Effector CD4-positive, alpha-beta T cell (primary cell): ENCODE measurements around the gene FCHO2.
"Not testable (repeated sequence)": the region's sequence is repeated elsewhere in the genome, so short reads cannot be mapped to it uniquely, and the experiment has no call there.

ENCODE experiments used
- DNase-seq: peaks from one replicate; pipeline ENCODE4 v3.0.0-alpha.2; 2020
- total RNA-seq: gene quantifications from one replicate; lab custom pipeline; 2026; lab: John Stamatoyannopoulos, UW

The FCHO2 gene, protein sequence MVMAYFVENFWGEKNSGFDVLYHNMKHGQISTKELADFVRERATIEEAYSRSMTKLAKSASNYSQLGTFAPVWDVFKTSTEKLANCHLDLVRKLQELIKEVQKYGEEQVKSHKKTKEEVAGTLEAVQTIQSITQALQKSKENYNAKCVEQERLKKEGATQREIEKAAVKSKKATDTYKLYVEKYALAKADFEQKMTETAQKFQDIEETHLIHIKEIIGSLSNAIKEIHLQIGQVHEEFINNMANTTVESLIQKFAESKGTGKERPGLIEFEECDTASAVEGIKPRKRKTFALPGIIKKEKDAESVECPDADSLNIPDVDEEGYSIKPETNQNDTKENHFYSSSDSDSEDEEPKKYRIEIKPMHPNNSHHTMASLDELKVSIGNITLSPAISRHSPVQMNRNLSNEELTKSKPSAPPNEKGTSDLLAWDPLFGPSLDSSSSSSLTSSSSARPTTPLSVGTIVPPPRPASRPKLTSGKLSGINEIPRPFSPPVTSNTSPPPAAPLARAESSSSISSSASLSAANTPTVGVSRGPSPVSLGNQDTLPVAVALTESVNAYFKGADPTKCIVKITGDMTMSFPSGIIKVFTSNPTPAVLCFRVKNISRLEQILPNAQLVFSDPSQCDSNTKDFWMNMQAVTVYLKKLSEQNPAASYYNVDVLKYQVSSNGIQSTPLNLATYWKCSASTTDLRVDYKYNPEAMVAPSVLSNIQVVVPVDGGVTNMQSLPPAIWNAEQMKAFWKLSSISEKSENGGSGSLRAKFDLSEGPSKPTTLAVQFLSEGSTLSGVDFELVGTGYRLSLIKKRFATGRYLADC
- total RNA-seq, result 3.4 reads per million, percentile 13 among the genes with 10 or more reads in this experiment

DNA sequence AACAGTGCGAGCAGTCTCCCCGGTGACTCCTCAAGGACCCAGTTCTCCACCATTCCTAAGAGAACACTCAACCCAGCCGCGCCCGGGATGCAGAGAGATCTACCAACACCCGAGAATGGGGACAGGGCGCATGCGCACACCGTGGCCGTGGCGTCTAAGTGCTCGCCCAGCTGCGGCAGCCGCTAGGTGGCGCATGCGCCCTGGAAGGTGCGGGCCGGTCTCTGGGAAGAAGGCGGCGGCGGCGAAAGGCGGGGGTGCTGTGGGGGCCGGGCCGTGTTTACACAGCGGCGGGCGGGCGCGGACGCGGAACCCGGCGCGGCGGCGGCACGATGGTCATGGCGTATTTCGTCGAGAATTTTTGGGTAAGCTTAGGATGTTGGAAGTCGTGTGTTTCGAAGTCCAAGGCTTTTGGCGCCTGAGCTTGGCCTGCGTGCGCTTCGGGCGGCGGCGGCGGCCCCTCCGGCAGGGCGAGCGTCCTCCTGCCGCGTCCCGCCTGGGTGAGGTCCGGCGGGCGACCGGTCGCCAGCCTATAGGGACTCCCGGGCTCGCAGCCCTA lies at the start of gene FCHO2:
Gene FCHO2 (plus strand): TSS at position 274 of the 556 bp plus-strand sequence. CDS start 56 bp downstream, at position 330.
- peak; percentile 95 for DNase-seq

DNA sequence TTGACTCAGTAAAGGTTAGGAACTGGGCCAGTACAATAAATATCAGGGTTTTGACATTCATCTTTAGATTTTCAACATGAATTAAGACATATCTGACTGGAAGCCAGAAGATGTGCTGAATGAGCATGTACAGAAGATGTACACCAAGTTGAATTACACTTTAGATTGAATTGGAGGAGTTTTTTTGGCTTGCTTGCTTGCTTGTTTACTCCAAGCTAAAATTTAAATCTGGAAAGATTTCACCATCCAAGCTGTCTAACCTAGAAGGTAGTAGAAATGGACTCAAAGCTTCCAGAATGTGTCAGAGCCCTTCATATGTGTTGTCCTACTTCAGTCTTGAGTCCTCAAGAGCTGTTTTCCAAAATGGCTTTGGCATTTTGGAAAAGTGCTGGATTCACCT lies 49.0 kb upstream of the FCHO2 start:
- no peak for DNase-seq

DNA sequence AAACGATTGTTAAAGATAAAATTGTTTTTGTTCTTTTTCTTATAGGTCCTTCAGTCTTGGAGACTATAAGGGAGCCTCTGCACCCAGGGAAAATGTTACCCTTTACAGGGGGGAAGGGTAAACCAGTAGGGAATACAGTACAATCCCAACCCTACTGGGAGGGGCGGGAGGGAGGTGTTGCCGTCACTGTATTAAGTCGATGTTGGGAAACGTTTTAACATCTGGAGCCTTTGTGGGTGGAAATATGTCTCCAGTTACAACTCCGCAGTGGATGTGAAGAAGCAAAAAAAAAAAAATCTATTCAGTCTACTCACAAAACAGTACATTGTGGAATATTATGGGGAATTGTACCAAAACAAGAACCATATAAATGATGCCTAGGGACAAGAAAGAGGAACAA lies 47.2 kb upstream of the FCHO2 start:
- no peak for DNase-seq

DNA sequence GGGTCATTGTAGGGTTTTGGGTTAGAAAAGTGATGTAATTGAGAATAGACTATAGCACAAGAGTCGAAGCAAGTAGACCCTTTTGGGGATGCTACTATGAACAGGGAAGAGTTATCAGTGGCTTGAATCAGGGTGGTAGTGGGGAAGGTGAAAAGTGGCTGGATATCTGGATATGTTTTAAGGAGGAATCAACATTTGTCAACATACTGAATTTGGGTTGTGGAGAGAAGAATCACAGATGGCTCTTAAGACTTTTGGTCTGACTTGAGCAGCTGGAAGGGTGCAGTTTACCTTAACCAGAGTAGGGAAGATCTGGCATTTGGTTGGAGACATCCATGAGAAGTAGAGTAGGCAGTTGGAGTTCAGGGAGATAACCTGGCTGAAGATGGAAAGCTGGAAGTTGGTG lies 38.5 kb upstream of the FCHO2 start:
- DNase-seq, result no peak

DNA sequence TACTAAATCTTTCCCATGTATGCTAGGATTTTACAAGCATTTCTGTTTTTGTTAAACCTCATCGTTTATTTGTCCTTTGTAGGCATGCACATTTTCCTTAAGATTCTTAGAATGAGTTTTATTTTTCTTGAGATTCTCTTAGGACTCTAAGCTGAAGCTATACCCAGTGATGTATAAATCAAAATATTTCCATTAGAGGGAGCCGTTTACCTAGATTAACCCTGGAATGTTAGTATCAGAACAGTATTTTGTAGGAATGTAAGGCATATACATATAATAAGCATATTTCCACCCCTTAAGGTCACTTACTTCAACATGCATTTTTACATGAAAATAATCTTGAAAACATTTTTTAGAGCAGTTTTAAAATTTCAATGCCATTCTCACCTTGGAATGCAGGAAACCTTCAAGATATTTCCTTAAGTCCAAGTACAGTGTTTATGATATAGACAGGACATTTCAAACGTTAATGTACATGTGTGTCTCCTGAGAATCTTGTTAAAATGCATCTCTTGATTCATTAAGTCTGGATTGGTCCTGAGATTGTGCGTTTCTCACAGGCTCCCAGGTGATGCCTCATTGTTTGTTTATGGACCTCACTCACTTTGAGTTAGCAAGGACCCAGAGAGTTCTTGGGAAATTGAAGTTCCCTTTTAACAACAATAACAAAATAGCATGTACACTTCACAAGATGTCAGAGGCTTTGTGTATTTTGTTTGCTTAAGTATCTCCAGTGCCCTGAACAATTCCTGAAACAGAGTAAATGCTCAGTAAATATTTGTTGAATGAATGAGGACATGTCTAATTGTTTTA lies 34.9 kb upstream of the FCHO2 start:
- no peak for DNase-seq

DNA sequence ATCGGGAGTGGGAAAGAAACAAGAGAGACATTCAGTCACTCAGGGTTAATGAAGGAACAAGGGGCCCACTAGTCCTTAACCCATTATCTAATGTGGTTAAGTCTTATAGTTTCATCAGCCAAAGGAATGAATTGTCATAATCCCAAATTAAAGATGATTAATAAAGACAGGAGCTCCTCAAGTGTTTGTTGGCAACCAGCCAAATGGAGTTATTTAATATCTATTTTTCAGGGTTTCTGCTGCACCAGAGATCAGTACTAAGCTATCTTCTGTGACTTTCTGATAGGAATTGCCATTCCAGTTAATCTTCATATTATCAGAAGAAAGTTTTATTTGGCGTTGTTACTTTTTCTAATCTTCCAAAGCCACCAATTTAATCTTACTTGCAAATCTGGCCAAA lies 34.0 kb upstream of the FCHO2 start:
- DNase-seq, result no peak

DNA sequence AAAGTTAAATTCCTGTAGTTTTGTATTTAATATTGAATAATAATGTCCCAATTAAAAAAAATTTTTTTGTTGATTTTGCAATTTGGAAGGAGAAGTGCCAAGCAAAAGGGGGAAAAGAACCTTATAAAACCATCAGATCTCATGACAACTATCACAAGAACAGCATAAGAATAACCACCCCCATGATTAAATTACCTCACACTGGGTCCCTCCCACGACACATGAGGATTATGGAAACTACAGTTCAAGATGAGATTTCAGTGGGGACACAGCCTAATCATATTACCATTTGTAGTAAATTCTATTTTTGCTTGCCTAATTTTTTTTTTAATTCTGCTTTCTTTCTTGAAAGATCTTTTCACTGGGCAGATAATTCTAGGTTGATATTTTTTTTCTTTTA lies 33.4 kb upstream of the FCHO2 start:
- no peak for DNase-seq

DNA sequence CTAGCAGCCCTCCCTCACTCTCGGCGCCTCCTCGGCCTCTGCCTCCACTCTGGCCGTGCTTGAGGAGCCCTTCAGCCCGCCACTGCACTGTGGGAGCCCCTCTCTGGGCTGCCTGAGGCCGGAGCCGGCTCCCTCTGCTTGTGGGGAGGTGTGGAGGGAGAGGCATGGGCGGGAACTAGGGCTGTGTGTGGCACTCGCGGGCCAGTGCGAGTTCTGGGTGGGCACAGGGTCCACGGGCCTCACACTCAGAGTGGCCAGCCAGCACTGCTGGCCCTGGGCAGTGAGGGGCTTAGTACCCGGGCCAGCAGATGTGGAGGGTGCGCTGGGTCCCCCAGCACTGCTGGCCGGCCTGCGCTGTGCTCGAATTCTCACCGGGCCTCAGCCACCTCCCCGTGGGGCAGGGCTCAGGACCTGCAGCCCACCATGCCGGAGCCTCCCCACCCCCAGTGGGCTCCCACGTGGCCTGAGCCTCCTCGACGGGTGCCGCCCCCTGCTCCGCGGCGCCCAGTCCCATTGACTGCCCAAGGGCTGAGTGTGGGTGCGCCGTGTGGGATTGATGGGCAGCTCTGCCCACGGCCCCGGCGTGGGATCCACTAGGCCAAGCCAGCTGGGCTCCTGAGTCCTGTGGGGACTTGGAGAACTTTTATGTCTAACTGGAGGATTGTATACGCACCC lies 30.4 kb upstream of the FCHO2 start:
- no peak for DNase-seq

DNA sequence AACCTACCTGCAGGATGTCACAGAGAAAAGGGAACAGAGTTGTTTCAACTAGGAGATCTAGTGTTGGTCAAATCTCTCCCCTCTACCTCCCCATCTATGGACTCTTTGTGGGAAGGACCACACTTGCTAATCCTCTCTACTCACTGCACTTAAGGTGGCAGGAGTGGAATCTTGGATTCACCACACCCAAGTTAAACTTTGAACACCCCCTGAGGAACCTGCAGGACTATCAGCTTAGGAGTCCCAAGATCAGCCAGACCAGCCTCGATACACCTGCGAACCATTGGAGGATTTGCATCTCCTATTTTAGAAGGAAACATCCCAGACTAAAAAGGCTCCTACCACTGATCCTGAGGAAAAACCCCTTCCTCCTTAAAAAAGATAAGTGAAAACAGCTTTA lies 23.2 kb upstream of the FCHO2 start:
- DNase-seq, result not testable (repeated sequence)

DNA sequence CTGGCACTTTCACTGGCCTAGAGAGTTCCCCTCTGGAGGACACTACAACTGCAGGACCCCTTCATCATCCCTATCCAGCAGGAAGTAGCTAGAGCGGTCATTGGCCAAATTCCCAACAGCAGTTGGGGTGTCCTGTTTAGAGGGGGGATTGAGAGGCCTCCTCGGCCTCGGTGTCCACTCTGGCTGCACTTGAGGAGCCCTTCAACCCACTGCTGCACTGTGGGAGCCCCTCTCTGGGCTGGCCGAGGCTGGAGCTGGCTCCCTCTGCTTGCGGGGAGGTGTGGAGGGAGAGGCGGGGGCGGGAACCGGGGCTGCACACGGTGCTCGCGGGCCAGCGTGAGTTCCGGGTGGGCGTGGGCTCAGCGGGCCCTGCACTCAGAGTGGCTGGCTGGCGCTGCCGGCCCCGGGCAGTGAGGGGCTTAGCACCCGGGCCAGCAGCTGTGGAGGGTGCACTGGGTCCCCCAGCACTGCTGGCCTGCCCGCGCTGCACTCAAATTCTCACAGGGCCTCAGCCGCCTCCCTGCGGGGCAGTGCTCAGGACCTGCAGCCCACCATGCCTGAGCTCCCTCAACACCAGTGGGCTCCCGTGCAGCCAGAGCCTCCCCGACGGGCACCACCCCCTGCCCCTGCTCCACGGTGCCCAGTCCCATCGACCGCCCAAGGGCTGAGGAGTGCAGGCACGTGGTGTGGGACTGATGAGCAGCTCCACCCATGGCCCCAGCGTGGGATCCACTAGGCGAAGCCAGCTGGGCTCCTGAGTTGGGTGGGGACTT lies 20.7 kb upstream of the FCHO2 start:
- not testable (repeated sequence) for DNase-seq

DNA sequence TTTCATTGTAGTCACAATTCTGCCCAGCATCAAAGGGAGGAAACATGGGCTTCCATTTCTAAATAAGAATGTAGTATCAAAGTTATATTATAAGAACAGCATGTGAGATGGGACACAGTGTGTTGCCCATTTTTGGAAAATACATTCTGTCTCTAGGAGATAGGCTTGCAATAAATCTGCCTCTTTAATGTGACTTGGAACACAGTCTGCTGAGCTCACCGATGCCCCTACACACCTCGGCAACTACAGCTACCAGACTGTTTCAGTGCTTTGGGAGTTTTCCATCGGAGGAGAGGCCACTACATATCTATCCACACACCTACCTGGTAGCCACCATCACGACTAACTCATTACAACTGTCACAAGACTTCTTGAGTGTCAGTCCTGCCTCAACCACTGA lies 18.9 kb upstream of the FCHO2 start:
- no peak for DNase-seq

DNA sequence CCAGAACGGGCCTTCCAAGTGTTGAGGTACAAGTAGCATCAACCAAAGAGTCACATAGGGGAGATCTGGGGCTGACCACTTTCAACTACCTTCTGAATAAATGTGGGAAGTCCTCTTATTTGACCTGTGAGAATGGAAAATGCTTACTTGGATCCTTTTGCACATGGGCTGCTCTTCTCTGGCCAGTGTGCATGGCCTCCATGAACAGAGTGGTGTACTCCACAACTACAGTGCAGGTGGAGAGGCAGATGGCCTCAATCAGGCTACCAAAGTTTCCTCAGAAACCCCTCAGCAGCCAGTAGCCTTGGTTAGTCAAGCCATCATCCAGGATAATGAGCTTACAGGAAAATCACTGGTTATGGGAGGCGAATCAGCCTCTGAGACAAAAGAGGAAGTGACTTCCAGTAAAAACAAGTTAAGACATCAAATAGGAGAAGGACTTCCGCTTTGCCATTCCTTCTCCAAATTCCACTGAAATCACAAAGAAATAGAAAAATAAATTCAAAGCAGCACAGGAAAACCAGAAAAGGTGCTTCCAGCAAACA lies 18.3 kb upstream of the FCHO2 start:
- no peak for DNase-seq

DNA sequence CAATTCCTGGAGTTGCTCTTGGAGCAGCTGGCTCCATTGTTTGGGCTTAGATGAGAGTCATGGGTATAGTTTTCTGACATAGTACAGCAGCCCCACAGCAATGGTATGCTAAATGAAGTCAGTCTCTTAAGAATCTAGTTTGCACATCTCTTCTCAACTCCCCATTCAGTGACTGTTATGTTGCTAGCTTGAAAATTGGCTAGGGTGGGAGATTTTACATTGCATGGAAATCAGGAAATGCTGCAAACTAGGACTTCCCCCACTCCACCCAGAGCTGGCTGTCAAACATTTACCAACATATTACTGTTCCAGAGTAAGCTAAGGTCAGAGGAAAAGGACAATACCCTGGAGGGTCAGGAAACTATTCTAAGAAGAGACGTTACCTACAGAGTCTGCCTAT lies 17.6 kb upstream of the FCHO2 start:
- DNase-seq, result no peak

DNA sequence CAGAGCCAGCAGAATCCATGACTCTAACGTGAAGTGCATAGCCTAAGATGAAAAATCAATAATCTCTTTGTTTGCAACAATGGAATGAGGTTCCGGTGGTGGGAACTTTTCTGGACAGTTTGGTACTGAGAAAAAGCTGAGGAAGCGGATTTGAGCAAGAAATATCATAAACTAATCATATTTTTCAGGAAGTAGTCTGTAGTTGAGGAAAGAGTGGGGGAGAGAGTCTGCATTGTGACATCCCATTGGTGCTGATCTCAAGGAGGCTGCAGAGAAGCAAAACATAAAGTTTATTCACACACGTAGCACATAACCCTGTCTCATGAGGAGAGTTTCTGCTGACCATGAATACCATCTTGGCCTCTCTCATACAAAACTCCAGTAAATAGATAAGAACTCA lies 15.8 kb upstream of the FCHO2 start:
- no peak for DNase-seq

DNA sequence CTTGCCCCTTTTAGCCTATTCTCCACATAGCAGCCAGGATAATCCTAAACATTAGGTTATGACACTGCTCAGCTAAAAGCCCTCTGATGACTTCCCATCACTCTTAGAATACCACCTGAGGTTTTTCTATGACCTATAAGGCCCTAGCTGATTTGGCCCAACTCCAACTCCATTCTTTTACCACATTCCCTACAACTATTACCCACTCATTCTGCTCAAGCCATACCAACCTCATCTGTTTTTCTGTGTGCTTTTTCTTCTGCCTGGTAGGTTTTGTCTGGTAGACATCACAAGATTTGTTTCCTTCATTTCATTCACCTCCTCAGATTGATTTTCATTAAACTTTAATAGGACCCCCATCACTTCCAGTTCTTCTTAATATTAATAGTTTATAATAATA lies 12.5 kb upstream of the FCHO2 start:
- no peak for DNase-seq

DNA sequence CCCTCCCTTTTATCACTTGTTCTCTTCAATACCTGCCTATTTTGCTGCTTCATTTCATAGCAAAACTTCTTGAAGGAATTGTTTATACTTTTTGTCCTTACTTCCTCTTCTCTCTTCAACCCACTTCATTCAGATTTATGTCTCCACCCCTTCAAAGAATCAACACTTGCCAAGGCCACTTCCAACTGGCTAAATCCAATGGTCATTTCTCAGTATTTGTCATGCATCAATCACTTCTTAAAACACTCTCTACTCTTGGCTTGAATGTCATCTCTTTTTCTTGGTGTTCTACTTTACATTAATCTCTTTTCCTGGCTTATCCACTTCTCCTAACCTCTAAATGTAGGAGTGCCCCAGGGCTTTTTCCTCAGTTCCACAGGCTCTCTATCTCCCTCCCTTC lies 8.3 kb upstream of the FCHO2 start:
- no peak for DNase-seq

DNA sequence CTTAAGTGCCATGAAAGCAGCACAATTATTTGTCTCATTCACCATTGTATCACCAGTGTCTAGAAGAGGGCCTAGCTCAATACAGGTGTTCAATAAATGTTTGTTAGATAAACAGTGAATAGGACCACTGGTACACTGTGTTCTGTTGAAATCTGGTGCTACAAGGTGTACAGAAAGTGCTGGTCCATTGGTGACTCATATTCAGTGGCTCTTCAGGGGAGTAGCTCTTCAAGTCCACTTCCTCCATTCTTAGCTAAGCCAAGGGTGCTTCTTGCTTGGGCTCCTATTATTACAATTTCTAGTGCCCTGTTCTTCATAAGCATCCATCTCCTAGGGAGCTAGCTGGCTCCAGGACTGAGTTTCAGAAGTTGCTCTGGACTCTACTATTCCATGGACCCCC lies 6.4 kb upstream of the FCHO2 start:
- DNase-seq, result no peak

DNA sequence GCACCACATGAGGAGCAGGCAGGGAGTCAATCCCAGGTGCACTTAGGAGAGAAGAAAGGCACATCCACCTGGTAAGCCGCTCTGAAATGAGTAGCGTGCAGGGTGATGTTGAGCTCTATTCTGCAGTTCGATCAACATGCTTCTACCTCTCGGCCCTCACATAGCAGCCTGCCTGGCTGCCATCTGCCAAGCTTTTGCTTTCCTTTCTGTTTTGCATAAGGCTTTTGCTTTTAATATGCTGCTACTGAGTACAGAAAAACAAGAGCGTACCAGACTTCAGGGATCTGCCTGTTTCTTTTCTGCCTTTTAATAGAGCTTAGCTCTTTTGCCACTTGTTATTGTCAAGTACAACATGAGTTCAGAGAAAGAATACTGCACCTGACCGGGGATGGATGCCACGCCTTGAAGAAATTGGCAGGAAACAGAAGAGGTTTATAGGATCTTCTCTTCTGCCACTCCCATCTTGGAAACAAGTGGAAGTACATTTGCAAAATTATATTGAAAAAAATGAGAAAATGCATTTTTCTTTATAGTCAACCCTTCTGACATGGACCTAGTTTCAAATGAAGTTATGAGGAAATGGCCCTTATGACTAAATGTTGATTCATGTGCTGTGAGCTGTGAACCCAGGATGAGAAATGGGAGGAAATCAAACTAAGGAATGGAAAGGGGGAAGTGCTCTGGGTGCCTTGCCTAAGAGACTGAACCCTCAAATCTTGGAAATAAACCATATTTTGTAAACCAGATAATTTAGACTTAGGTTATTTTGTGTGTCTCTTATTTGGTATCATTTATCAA lies 4.0 kb upstream of the FCHO2 start:
- DNase-seq, result no peak

DNA sequence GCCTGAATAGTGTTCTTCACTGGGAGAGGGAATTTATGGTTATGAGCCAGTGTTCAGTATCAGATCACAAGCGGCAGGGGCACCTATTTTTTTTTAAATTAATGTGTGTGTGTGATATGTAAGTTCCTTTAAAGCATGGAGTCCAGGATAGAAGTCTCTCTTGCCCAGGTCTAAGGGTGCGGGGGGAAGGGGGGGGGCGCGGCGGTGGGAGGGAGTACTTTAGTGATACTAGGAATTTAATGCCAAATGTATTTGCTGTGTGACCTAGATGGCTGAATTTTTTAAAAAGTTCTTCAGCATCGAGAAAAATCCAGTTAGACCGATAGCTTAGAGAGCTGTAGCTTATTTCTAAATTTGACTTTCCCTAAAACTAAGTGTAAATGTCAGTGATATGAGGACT lies 1.5 kb upstream of the FCHO2 start:
- DNase-seq, result no peak

DNA sequence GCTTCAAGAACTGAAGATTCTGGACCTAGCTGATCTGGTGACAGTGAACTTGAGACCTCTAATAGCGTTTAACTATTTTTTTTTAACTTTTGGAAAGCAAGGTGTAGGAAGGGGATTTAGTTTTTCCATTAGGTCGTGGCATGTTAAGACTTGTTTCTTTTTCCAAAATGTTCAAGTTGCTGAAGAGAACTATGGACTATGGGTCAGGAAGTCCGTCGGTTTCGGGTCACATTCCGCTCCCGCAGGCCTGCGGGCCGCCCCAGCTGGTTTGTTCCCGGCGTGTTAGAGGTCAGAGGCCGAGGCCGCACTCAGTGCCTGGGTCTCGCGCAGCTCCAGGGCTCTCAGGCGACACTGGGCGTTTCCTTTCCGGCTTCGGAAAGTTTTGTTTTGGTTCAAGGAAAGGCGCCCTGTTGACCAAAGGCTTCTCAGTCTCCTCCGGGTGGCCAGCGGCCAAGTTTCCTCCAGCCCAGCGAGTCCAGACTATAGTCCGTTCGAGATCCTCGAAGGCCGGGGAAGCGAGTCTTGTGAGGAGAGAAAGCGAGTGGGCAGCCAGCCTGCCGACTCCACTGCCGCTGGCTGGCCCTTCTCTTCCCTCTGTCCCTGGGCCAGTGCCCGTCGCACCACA lies 586 bp upstream of the FCHO2 start:
- DNase-seq, result no peak
